Astrocyte (in vitro differentiated cells and primary cell): ENCODE results near the gene MTHFD1. TPM values are rescaled to one million over a fixed set of nuclear protein-coding genes. Genes with fewer than 3 reads are reported as not detected.

Source experiments
- DNase-seq: peaks from one replicate; pipeline ENCODE4 v3.0.0-alpha.2; 2010; ENCODE audit warnings: low read depth
- FAIRE-seq: peaks from 2 replicates; lab custom pipeline; 2011; peaks lifted over from hg19 to GRCh38; lab: Jason Lieb, UNC
- H2AFZ ChIP-seq: 2 replicates; pipeline ENCODE4 v1.6.0; 2012; ENCODE audit warnings: low read depth, low read length, inconsistent platforms
- H3K27ac ChIP-seq: 2 replicates; pipeline ENCODE4 v1.5.1; 2011; ENCODE audit warnings: low read depth, low read length, inconsistent platforms
- H3K27me3 ChIP-seq: 2 replicates; pipeline ENCODE4 v1.6.0; 2011; ENCODE audit warnings: low read length, inconsistent platforms; ENCODE audit not compliant: insufficient read depth
- H3K36me3 ChIP-seq: 2 replicates; pipeline ENCODE4 v1.5.1; 2011; ENCODE audit warnings: low read length, inconsistent platforms; ENCODE audit not compliant: insufficient read depth
- H3K4me1 ChIP-seq: 2 replicates; pipeline ENCODE4 v1.5.1; 2011; ENCODE audit warnings: low read length, inconsistent platforms; ENCODE audit not compliant: insufficient read depth
- H3K4me2 ChIP-seq: 2 replicates; pipeline ENCODE4 v1.6.0; 2012; ENCODE audit warnings: low read length, inconsistent platforms
- H3K4me3 ChIP-seq: 2 replicates; pipeline ENCODE4 v1.5.1; 2011; ENCODE audit warnings: low read depth, mild to moderate bottlenecking, low read length, inconsistent platforms; ENCODE audit not compliant: insufficient read depth
- H3K79me2 ChIP-seq: 2 replicates; pipeline ENCODE4 v1.6.0; 2012; ENCODE audit warnings: mild to moderate bottlenecking, low read length, inconsistent platforms; ENCODE audit not compliant: insufficient read depth
- H3K9ac ChIP-seq: 2 replicates; pipeline ENCODE4 v1.6.0; 2012; ENCODE audit warnings: mild to moderate bottlenecking, low read length, inconsistent platforms
- H3K9me3 ChIP-seq: 2 replicates; pipeline ENCODE4 v1.5.1; 2012; ENCODE audit warnings: low read depth, mild to moderate bottlenecking, low read length, inconsistent platforms; ENCODE audit not compliant: insufficient read depth
- H4K20me1 ChIP-seq: 2 replicates; pipeline ENCODE4 v1.6.0; 2012; ENCODE audit warnings: low read length, inconsistent platforms; ENCODE audit not compliant: insufficient read depth
- H3K27ac Mint-ChIP-seq: one replicate; pipeline ENCODE4 v1.8.0; 2021; ENCODE audit warnings: mild to moderate bottlenecking, mixed read lengths; ENCODE audit not compliant: unreplicated experiment
- H3K27me3 Mint-ChIP-seq: one replicate; pipeline ENCODE4 v1.8.0; 2021; ENCODE audit warnings: low read depth, mixed read lengths; ENCODE audit not compliant: unreplicated experiment
- H3K36me3 Mint-ChIP-seq: one replicate; pipeline ENCODE4 v1.8.0; 2021; ENCODE audit warnings: low read depth, mixed read lengths; ENCODE audit not compliant: unreplicated experiment
- H3K4me1 Mint-ChIP-seq: one replicate; pipeline ENCODE4 v1.8.0; 2021; ENCODE audit warnings: low read depth, mixed read lengths; ENCODE audit not compliant: unreplicated experiment
- H3K4me3 Mint-ChIP-seq: one replicate; pipeline ENCODE4 v1.8.0; 2021; ENCODE audit warnings: mild to moderate bottlenecking, moderate library complexity, mixed read lengths; ENCODE audit not compliant: unreplicated experiment
- H3K9me3 Mint-ChIP-seq: one replicate; pipeline ENCODE4 v1.8.0; 2021; ENCODE audit warnings: mild to moderate bottlenecking, mixed read lengths; ENCODE audit not compliant: unreplicated experiment
- EZH2 ChIP-seq: IDR thresholded peaks from 2 replicates; pipeline ENCODE4 v1.6.1; 2012; ENCODE audit warnings: mild to moderate bottlenecking, low read length, inconsistent platforms; ENCODE audit not compliant: insufficient read depth
- total RNA-seq: library from RNA; stranded (reverse); gene quantifications from 2 replicates; pipeline ENCODE4 v1.2.1, GENCODE V29; 2021
- TF ChIP-seq, protein P1 (sequence below): IDR thresholded peaks from 2 replicates; pipeline ENCODE4 v1.5.1; 2011; ENCODE audit warnings: low read depth, mild to moderate bottlenecking, inconsistent platforms, low read length, moderate library complexity; ENCODE audit not compliant: insufficient read depth

Gene MTHFD1
- total RNA-seq, 1 donor from 2014 or later: 56.9 TPM

DNA sequence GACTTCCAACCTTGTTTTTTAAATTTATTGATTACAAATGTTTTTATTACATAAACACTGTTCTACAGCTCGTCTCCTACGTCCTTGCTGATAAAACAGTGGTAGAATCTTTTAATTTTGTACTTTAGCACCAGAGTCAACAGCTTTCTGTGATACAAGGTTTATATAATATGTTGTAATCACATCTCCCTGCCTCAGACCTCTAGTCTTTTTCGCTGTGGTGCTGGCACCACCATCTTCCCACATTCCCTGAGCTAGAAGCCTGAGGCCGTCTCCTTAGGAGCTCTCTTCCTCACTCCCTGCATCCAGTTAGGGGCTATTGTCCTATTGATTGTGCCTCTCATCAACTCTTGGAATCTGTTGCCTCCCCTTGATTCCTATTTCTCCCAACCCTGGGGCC is 17.1 kb downstream of the MTHFD1 start:
- H3K27ac Mint-ChIP-seq: no peak overlapping the region
- Histone ChIP-seq H3K9ac (no peak overlapping the region), H3K79me2 (peaks cover 20% of the 10 kb centered on the region), H3K36me3 (peaks cover 2% of the 10 kb centered on the region), H3K27ac (no peak overlapping the region), H2AFZ (no peak overlapping the region), H3K9me3 (no peaks in the 10 kb centered on the region), H4K20me1 (no peaks in the 10 kb centered on the region), H3K4me1 (peaks cover 5% of the 10 kb centered on the region), H3K4me2 (no peak overlapping the region), H3K4me3 (no peak overlapping the region), H3K27me3 (no peaks in the 10 kb centered on the region)
- H3K36me3 Mint-ChIP-seq: peaks cover 16% of the 10 kb centered on the region
- H3K9me3 Mint-ChIP-seq: peaks cover 2% of the 10 kb centered on the region
- peaks cover 6% of the 10 kb centered on the region for H3K4me1 Mint-ChIP-seq
- FAIRE-seq (no peak), DNase-seq (no peak)
- TF ChIP-seq, protein P1, sequence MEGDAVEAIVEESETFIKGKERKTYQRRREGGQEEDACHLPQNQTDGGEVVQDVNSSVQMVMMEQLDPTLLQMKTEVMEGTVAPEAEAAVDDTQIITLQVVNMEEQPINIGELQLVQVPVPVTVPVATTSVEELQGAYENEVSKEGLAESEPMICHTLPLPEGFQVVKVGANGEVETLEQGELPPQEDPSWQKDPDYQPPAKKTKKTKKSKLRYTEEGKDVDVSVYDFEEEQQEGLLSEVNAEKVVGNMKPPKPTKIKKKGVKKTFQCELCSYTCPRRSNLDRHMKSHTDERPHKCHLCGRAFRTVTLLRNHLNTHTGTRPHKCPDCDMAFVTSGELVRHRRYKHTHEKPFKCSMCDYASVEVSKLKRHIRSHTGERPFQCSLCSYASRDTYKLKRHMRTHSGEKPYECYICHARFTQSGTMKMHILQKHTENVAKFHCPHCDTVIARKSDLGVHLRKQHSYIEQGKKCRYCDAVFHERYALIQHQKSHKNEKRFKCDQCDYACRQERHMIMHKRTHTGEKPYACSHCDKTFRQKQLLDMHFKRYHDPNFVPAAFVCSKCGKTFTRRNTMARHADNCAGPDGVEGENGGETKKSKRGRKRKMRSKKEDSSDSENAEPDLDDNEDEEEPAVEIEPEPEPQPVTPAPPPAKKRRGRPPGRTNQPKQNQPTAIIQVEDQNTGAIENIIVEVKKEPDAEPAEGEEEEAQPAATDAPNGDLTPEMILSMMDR: no peak
- TF ChIP-seq EZH2: no peak
- H3K4me3 Mint-ChIP-seq: no peak overlapping the region
- no peaks in the 10 kb centered on the region for H3K27me3 Mint-ChIP-seq

- no peak overlapping the region for H3K4me3 Mint-ChIP-seq
- H3K4me1 Mint-ChIP-seq: peaks cover 11% of the 10 kb centered on the region
- FAIRE-seq (no peak), DNase-seq (no peak)
- H3K27me3 ChIP-seq: no peaks in the 10 kb centered on the region
- no peak overlapping the region for H2AFZ ChIP-seq
- H3K36me3 Mint-ChIP-seq: peaks cover 19% of the 10 kb centered on the region
- H4K20me1 ChIP-seq: no peaks in the 10 kb centered on the region
- no peaks in the 10 kb centered on the region for H3K36me3 ChIP-seq
- H3K4me1 ChIP-seq: peaks cover 8% of the 10 kb centered on the region
- no peak overlapping the region for H3K9ac ChIP-seq
- no peak overlapping the region for H3K4me2 ChIP-seq
- H3K27me3 Mint-ChIP-seq: no peaks in the 10 kb centered on the region
- H3K79me2 ChIP-seq: peaks cover 20% of the 10 kb centered on the region
- no peak overlapping the region for H3K27ac ChIP-seq
- H3K9me3 ChIP-seq: no peaks in the 10 kb centered on the region
- H3K27ac Mint-ChIP-seq: no peak overlapping the region
- no peak overlapping the region for H3K4me3 ChIP-seq
- TF ChIP-seq, protein P1: no peak
- TF ChIP-seq EZH2: no peak
- peaks cover 2% of the 10 kb centered on the region for H3K9me3 Mint-ChIP-seq
Measured at GRCh38 chr14:64407329-64407728, 19.2 kb downstream of the MTHFD1 start.

GRCh38 chr14:64409126-64409920 is 21.2 kb downstream of the MTHFD1 start:
- DNase-seq: no peak
- H3K27ac Mint-ChIP-seq: no peak overlapping the region
- no peak for FAIRE-seq

More at GRCh38 chr14:64409126-64409920, 21.2 kb downstream of the MTHFD1 start:
- peaks cover 20% of the 10 kb centered on the region for H3K36me3 Mint-ChIP-seq
- H3K4me2 ChIP-seq: no peak overlapping the region
- H3K4me3 ChIP-seq: no peak overlapping the region
- H3K27ac ChIP-seq: no peak overlapping the region
- H3K79me2 ChIP-seq: peaks cover 12% of the 10 kb centered on the region
- no peak overlapping the region for H3K4me3 Mint-ChIP-seq
- peaks cover 2% of the 10 kb centered on the region for H3K9me3 Mint-ChIP-seq
- no peaks in the 10 kb centered on the region for H3K27me3 ChIP-seq
- H4K20me1 ChIP-seq: no peaks in the 10 kb centered on the region
- peaks cover 11% of the 10 kb centered on the region for H3K4me1 Mint-ChIP-seq
- H3K9ac ChIP-seq: no peak overlapping the region
- no peaks in the 10 kb centered on the region for H3K9me3 ChIP-seq
- no peaks in the 10 kb centered on the region for H3K36me3 ChIP-seq
- H2AFZ ChIP-seq: no peak overlapping the region
- TF ChIP-seq, protein P1: no peak
- TF ChIP-seq EZH2: no peak
- H3K27me3 Mint-ChIP-seq: no peaks in the 10 kb centered on the region
- peaks cover 8% of the 10 kb centered on the region for H3K4me1 ChIP-seq
